Tibial artery (tissue), 4 donors: ENCODE results near the gene SMARCAL1.
"Not testable (repeated sequence)": the region's sequence is repeated elsewhere in the genome, so short reads cannot be mapped to it uniquely, and the experiment has no call there.

Source experiments
- DNase-seq, 2 donors: peaks; one replicate each; pipeline ENCODE4 v3.0.0-alpha.2; 2019
- H3K27ac ChIP-seq, 2 donors: fragments of 200-600 bp; sonication (generic) in 1 of 2; 1 replicate in 1 of 2; 2 replicates in 1 of 2; pipeline ENCODE4 v1.5.1; 2018 to 2019; ENCODE audit warnings: mild to moderate bottlenecking in 1 of 2
- H3K27me3 ChIP-seq, 2 donors: fragments of 200-600 bp; sonication (generic) in 1 of 2; one replicate each; pipeline versions ENCODE4 v1.5.1 to v1.6.0; 2016 to 2019
- H3K36me3 ChIP-seq, 3 donors: fragments of 200-600 bp; sonication (generic) in 2 of 3; one replicate each; pipeline ENCODE4 v1.5.1; 2016 to 2019; ENCODE audit warnings: mild to moderate bottlenecking in 2 of 3
- H3K4me1 ChIP-seq, 4 donors: fragments of 200-600 bp; sonication (generic) in 2 of 4; 1 replicate in 3 of 4; 2 replicates in 1 of 4; pipeline ENCODE4 v1.5.1; 2016 to 2019
- H3K4me3 ChIP-seq, 2 donors: fragments of 200-600 bp; sonication (generic) in 1 of 2; 1 replicate in 1 of 2; 2 replicates in 1 of 2; pipeline ENCODE4 v1.5.1; 2018 to 2019; ENCODE audit warnings: mild to moderate bottlenecking in 2 of 2
- H3K9me3 ChIP-seq, 3 donors: fragments of 200-600 bp; sonication (generic) in 1 of 3; one replicate each; pipeline ENCODE4 v1.5.1; 2016 to 2019
- CTCF ChIP-seq, 2 experiments: fragments of 200-600 bp in 1 of 2; fragments of 450-650 bp in 1 of 2; IDR thresholded peaks; one replicate each; pipeline ENCODE4 v1.5.1; 2017 to 2019; ENCODE audit warnings: antibody characterized with exemption in 2 of 2, mild to moderate bottlenecking in 1 of 2, moderate library complexity in 1 of 2
- intact Hi-C: fragments of 100-400 bp; cut with DNase I; formaldehyde crosslinking; loops from one replicate; pipeline ENCODE4 v1.15.0; 2023; ENCODE audit warnings: low total_unique reads

Gene SMARCAL1

DNA sequence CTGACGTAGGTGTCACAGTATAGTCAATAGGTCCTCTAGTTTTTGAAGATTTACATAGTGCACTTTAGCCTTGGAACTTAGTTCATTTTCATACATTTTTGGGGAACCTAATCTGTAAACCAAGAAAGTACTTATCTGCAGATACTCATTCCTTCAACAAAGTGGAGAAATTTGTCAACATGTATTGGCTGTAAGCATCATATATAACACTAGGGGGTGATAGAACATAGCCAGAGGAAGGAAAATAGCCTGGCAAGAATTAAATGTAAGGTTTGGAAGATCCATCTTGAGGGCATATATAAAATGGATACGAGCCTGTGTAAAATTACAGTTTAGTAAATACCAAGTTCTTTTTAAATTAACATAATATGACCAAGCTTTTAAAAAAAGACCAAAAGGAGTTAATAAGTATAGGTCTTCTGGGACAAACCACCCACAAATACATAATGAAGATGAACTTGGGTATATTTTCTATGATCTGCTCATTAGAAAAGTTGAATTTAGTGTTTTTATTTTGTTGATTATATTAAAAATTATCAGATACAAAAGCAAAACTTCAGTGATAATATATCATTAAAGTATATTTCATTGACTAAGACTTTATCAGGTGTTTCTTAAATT is 104.6 kb downstream of the SMARCAL1 start:
- no peak overlapping the region for H3K4me3 ChIP-seq
- H3K9me3 ChIP-seq, result no peaks in the 10 kb centered on the region
- TF ChIP-seq CTCF (IDR thresholded peaks at IDR 0.05), result peak; percentile 76 to 79
- H3K36me3 ChIP-seq, result no peaks in the 10 kb centered on the region
- no peaks in the 10 kb centered on the region for H3K27me3 ChIP-seq
- H3K4me1 ChIP-seq, result peaks cover 0 to 18% (median 2%) of the 10 kb centered on the region in 4 donors
- H3K27ac ChIP-seq, result no peak overlapping the region
- no peak for DNase-seq
- intact Hi-C loops, result loop anchor here (10.0 kb wide), 1 partner anchor 998 kb away; no protein-coding TSS in a partner anchor

- Histone ChIP-seq H3K27ac (no peak overlapping the region), H3K27me3 (no peaks in the 10 kb centered on the region), H3K4me1 (peaks cover 0 to 18% (median 2%) of the 10 kb centered on the region in 4 donors), H3K9me3 (no peaks in the 10 kb centered on the region), H3K4me3 (no peak overlapping the region), H3K36me3 (no peaks in the 10 kb centered on the region)
- DNase-seq, result no peak
- intact Hi-C loops, result loop anchor here (10.0 kb wide), 1 partner anchor 997 kb away; no protein-coding TSS in a partner anchor
- TF ChIP-seq CTCF (IDR thresholded peaks at IDR 0.05), result no peak
These were observed 105.4 kb downstream of the SMARCAL1 start for GRCh38 chr2:216517447-216518225.

- H3K4me1 ChIP-seq, result peaks cover 0 to 18% (median 2%) of the 10 kb centered on the region in 4 donors
- H3K4me3 ChIP-seq, DNase-seq, H3K9me3 ChIP-seq, H3K27ac ChIP-seq, H3K36me3 ChIP-seq, H3K27me3 ChIP-seq: not testable (repeated sequence)
- intact Hi-C loops, result loop anchor here (10.0 kb wide), 1 partner anchor 996 kb away; no protein-coding TSS in a partner anchor
These were observed 106.4 kb downstream of the SMARCAL1 start for GRCh38 chr2:216518566-216519119.

GRCh38 chr2:216519154-216519762 is 107.0 kb downstream of the SMARCAL1 start:
- H3K27ac ChIP-seq, result peak overlapping the region in 1 of 2 donors; percentile 38
- DNase-seq, result peak in 1 of 2 donors; percentile 71

DNA sequence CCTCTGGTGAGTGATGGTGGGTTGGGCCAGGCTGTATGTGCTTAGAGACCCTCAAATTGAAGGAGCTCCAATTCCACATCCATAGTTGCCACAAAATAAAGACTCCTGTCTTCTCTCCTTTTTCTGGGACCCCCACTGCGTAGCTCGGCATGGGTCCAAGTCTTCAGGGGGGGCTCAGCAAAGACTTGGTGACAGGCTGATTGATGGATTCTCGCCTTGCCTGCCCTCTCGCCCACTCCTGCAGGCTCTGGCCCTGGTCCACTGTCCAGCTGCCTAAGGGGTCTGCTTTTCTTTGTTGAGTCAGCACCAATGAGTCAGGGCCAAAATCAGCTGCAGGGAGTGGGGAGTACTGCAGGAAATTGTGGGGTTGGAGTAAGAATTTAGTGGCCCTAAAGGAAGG is 107.8 kb downstream of the SMARCAL1 start:
- no peaks in the 10 kb centered on the region for H3K27me3 ChIP-seq
- TF ChIP-seq CTCF (IDR thresholded peaks at IDR 0.05), result no peak
- H3K9me3 ChIP-seq, result no peaks in the 10 kb centered on the region
- peaks cover 0 to 20% (median 2%) of the 10 kb centered on the region in 4 donors for H3K4me1 ChIP-seq
- no peak for DNase-seq
- intact Hi-C loops, result loop anchor here (2.0 kb wide), 1 partner anchor 145 kb away; no protein-coding TSS in a partner anchor
- H3K36me3 ChIP-seq, result no peaks in the 10 kb centered on the region
- peak overlapping the region in 1 of 2 donors; percentile 38 for H3K27ac ChIP-seq
- H3K4me3 ChIP-seq, result no peak overlapping the region

More at GRCh38 chr2:216519154-216519762, 107.0 kb downstream of the SMARCAL1 start:
- Histone ChIP-seq H3K9me3 (no peaks in the 10 kb centered on the region), H3K36me3 (no peaks in the 10 kb centered on the region), H3K4me3 (no peak overlapping the region), H3K27me3 (no peaks in the 10 kb centered on the region), H3K4me1 (peaks cover 0 to 18% (median 2%) of the 10 kb centered on the region in 4 donors)
- intact Hi-C loops, result loop anchor here (10.0 kb wide), 1 partner anchor 996 kb away; no protein-coding TSS in a partner anchor
- peak; percentile 76 to 91 for TF ChIP-seq CTCF (IDR thresholded peaks at IDR 0.05)
